Cardiac muscle cell (in vitro differentiated cells and primary cell): ENCODE measurements around the gene OR1M1. TPM values are rescaled to one million over a fixed set of nuclear protein-coding genes. Genes with fewer than 3 reads are reported as not detected.

Experiments used
- DNase-seq, 2 donors: peaks; one replicate each; pipeline versions ENCODE4 v3.0.0 to v3.0.0-alpha.2; 2010 to 2017; ENCODE audit warnings: low read depth in 1 of 2, low spot score in 1 of 2
- H3K27ac ChIP-seq: fragments of 200-600 bp; sonication (generic); 2 replicates; pipeline ENCODE4 v1.5.1; 2016
- H3K27me3 ChIP-seq: fragments of 200-600 bp; sonication (generic); 2 replicates; pipeline ENCODE4 v1.6.0; 2016; ENCODE audit warnings: control low read depth
- H3K36me3 ChIP-seq: fragments of 200-600 bp; sonication (generic); 2 replicates; pipeline ENCODE4 v1.5.1; 2016; ENCODE audit warnings: control low read depth
- H3K4me1 ChIP-seq: fragments of 200-600 bp; sonication (generic); 2 replicates; pipeline ENCODE4 v1.8.1; 2017; ENCODE audit warnings: low read depth, mild to moderate bottlenecking, mixed run types
- H3K4me3 ChIP-seq: fragments of 200-600 bp; sonication (generic); 2 replicates; pipeline ENCODE4 v1.5.1; 2016; ENCODE audit warnings: mild to moderate bottlenecking
- H3K9me3 ChIP-seq: fragments of 200-600 bp; sonication (generic); 2 replicates; pipeline ENCODE4 v1.5.1; 2017; ENCODE audit warnings: low read depth, mild to moderate bottlenecking, control low read depth
- CTCF ChIP-seq: IDR thresholded peaks from 2 replicates; pipeline ENCODE4 v1.5.1; 2012; ENCODE audit warnings: low read depth, mild to moderate bottlenecking, low read length
- polyA plus RNA-seq: library from polyadenylated mRNA; unstranded; fragments of >200 nt; fragmentation: Nextera tagmentation; extraction: Ambion mirVana; gene quantifications from 2 replicates; pipeline ENCODE4 v1.2.1, GENCODE V29; 2016
- total RNA-seq: library from RNA; depleted of rRNA; stranded (reverse); fragments of >200 nt; gene quantifications from 2 replicates; pipeline ENCODE4 v1.2.3, GENCODE V29; 2016

The OR1M1 gene
- total RNA-seq (not detected in 2 replicates), polyA plus RNA-seq (not detected in 2 replicates)

- no peak within 1 kb of the TSS for H3K4me3 ChIP-seq
- H3K36me3 ChIP-seq: no peaks in the 10 kb centered on the region
- no peak within 1 kb of the TSS for H3K27ac ChIP-seq
- H3K9me3 ChIP-seq: peaks cover 2% of the 10 kb centered on the region
- H3K27me3 ChIP-seq: no peaks in the 10 kb centered on the region
- no peak for TF ChIP-seq CTCF
- no peak for DNase-seq
- H3K4me1 ChIP-seq: no peaks in the 10 kb centered on the region
Observed at GRCh38 chr19:9086761-9087160, at the start of gene OR1M1. TSS of gene OR1M1 (plus strand) at chr19:9087061. CDS start at chr19:9093245, 6,184 bp downstream.

GRCh38 chr19:9037400-9038062 is 49.3 kb upstream of the OR1M1 start:
- Histone ChIP-seq H3K4me3 (no peak overlapping the region), H3K9me3 (no peaks in the 10 kb centered on the region), H3K27ac (no peak overlapping the region), H3K27me3 (no peaks in the 10 kb centered on the region), H3K36me3 (no peaks in the 10 kb centered on the region), H3K4me1 (no peaks in the 10 kb centered on the region)
- DNase-seq: no peak
- no peak for TF ChIP-seq CTCF

GRCh38 chr19:9039728-9040127 is 47.1 kb upstream of the OR1M1 start:
- no peak overlapping the region for H3K27ac ChIP-seq

GRCh38 chr19:9040131-9040530 is 46.7 kb upstream of the OR1M1 start:
- no peak overlapping the region for H3K27ac ChIP-seq
- DNase-seq: no peak
- no peaks in the 10 kb centered on the region for H3K9me3 ChIP-seq
- no peak overlapping the region for H3K4me3 ChIP-seq
- no peaks in the 10 kb centered on the region for H3K36me3 ChIP-seq
- H3K27me3 ChIP-seq: no peaks in the 10 kb centered on the region
- H3K4me1 ChIP-seq: no peaks in the 10 kb centered on the region
- TF ChIP-seq CTCF: no peak

More at GRCh38 chr19:9039728-9040127, 47.1 kb upstream of the OR1M1 start:
- no peak overlapping the region for H3K4me3 ChIP-seq
- no peak for TF ChIP-seq CTCF
- H3K27me3 ChIP-seq: no peaks in the 10 kb centered on the region
- no peaks in the 10 kb centered on the region for H3K36me3 ChIP-seq
- no peaks in the 10 kb centered on the region for H3K9me3 ChIP-seq
- no peak for DNase-seq
- no peaks in the 10 kb centered on the region for H3K4me1 ChIP-seq

- H3K27me3 ChIP-seq: no peaks in the 10 kb centered on the region
- H3K9me3 ChIP-seq: no peaks in the 10 kb centered on the region
- DNase-seq: no peak
- no peaks in the 10 kb centered on the region for H3K4me1 ChIP-seq
- no peak overlapping the region for H3K27ac ChIP-seq
- no peaks in the 10 kb centered on the region for H3K36me3 ChIP-seq
- no peak for TF ChIP-seq CTCF
- no peak overlapping the region for H3K4me3 ChIP-seq
Observed at GRCh38 chr19:9041023-9041422, 45.8 kb upstream of the OR1M1 start.
